ENCODE data around the gene MSI2.

Gene MSI2

GRCh38 chr17:57599271-57600045, 343.1 kb downstream of the MSI2 start:
- no peak for TF ChIP-seq PATZ1 (CRISPR knock-in tag; IDR thresholded peaks at IDR 0.05; ENCODE audit: borderline replicate concordance)
- no peak for TF ChIP-seq ZNF70 (CRISPR knock-in tag; IDR thresholded peaks at IDR 0.05)
- no peak for TF ChIP-seq ZNF565 (CRISPR knock-in tag; conservative IDR thresholded peaks at IDR 0.05; ENCODE audit: low read depth)
- no peak for TF ChIP-seq POU6F1 (CRISPR knock-in tag; IDR thresholded peaks at IDR 0.05; ENCODE audit: borderline replicate concordance, low read depth)
- no peak for TF ChIP-seq TCF4 (CRISPR knock-in tag; IDR thresholded peaks at IDR 0.05; ENCODE audit: borderline replicate concordance)
- no peak for TF ChIP-seq CREB5 (CRISPR knock-in tag; IDR thresholded peaks at IDR 0.05; ENCODE audit: low read depth)
- TF ChIP-seq ESRRG (CRISPR knock-in tag; IDR thresholded peaks at IDR 0.05) = no peak
- TF ChIP-seq GLIS3 (CRISPR knock-in tag; IDR thresholded peaks at IDR 0.05) = no peak
- TF ChIP-seq ZNF8 (CRISPR knock-in tag; IDR thresholded peaks at IDR 0.05) = no peak
- no peak for TF ChIP-seq CSDC2 (CRISPR knock-in tag; IDR thresholded peaks at IDR 0.05)
- TF ChIP-seq ISL1 (CRISPR knock-in tag; IDR thresholded peaks at IDR 0.05) = no peak
- TF ChIP-seq PPARA (CRISPR knock-in tag; IDR thresholded peaks at IDR 0.05; ENCODE audit: borderline replicate concordance) = no peak
- TF ChIP-seq ZFP30 (CRISPR knock-in tag; IDR thresholded peaks at IDR 0.05) = no peak
- TF ChIP-seq BACH2 (CRISPR knock-in tag; IDR thresholded peaks at IDR 0.05; ENCODE audit: borderline replicate concordance) = no peak
- TF ChIP-seq ZC3H10 (CRISPR knock-in tag; IDR thresholded peaks at IDR 0.05) = no peak

GRCh38 chr17:57600074-57600473, 343.8 kb downstream of the MSI2 start:
- TF ChIP-seq TCF4 (CRISPR knock-in tag; IDR thresholded peaks at IDR 0.05; ENCODE audit: borderline replicate concordance) = no peak
- no peak for TF ChIP-seq PPARA (CRISPR knock-in tag; IDR thresholded peaks at IDR 0.05; ENCODE audit: borderline replicate concordance)
- no peak for TF ChIP-seq ARNTL (CRISPR knock-in tag; IDR thresholded peaks at IDR 0.05; ENCODE audit: borderline replicate concordance, low read depth)
- no peak for TF ChIP-seq ESRRG (CRISPR knock-in tag; IDR thresholded peaks at IDR 0.05)
- ATAC-seq = no peak

More at GRCh38 chr17:57599271-57600045, 343.1 kb downstream of the MSI2 start:
- no peak for ATAC-seq

- no peak for TF ChIP-seq ZNF8 (CRISPR knock-in tag; IDR thresholded peaks at IDR 0.05)
- no peak for TF ChIP-seq BACH2 (CRISPR knock-in tag; IDR thresholded peaks at IDR 0.05; ENCODE audit: borderline replicate concordance)
- no peak for TF ChIP-seq ISL1 (CRISPR knock-in tag; IDR thresholded peaks at IDR 0.05)
- TF ChIP-seq ZC3H10 (CRISPR knock-in tag; IDR thresholded peaks at IDR 0.05) = no peak
- TF ChIP-seq ESRRG (CRISPR knock-in tag; IDR thresholded peaks at IDR 0.05) = no peak
- TF ChIP-seq TSHZ2 (CRISPR knock-in tag; IDR thresholded peaks at IDR 0.05) = no peak
- TF ChIP-seq CSRNP3 (CRISPR knock-in tag; IDR thresholded peaks at IDR 0.05) = no peak
- TF ChIP-seq OSR1 (CRISPR knock-in tag; IDR thresholded peaks at IDR 0.05) = no peak
- no peak for ATAC-seq
Observed at GRCh38 chr17:57601143-57601735, 344.9 kb downstream of the MSI2 start.
